ENCODE measurements around the gene USP48.

USP48 gene

GRCh38 chr1:21732664-21733063 lies 50.3 kb downstream of the USP48 start:
- no peak for TF ChIP-seq CTCF (IDR thresholded peaks at IDR 0.05; ENCODE audit: control insufficient read depth, extremely low read depth, insufficient read depth)
- no peak for DNase-seq (ENCODE audit: low read depth)

GRCh38 chr1:21725748-21726392 lies 57.1 kb downstream of the USP48 start:
- no peak for TF ChIP-seq CTCF (IDR thresholded peaks at IDR 0.05; ENCODE audit: control insufficient read depth, extremely low read depth, insufficient read depth)
- no peak for DNase-seq (ENCODE audit: low read depth)
- H3K4me3 ChIP-seq (ENCODE audit: low read depth, low read length): no peak overlapping the region

More at GRCh38 chr1:21732664-21733063, 50.3 kb downstream of the USP48 start:
- H3K4me3 ChIP-seq (ENCODE audit: low read depth, low read length): no peak overlapping the region

GRCh38 chr1:21724570-21724969 lies 58.4 kb downstream of the USP48 start:
- no peak for TF ChIP-seq CTCF (IDR thresholded peaks at IDR 0.05; ENCODE audit: control insufficient read depth, extremely low read depth, insufficient read depth)
- DNase-seq (ENCODE audit: low read depth): no peak
- no peak overlapping the region for H3K4me3 ChIP-seq (ENCODE audit: low read depth, low read length)

- TF ChIP-seq CTCF (IDR thresholded peaks at IDR 0.05; ENCODE audit: control insufficient read depth, extremely low read depth, insufficient read depth): no peak
- no peak overlapping the region for H3K4me3 ChIP-seq (ENCODE audit: low read depth, low read length)
- no peak for DNase-seq (ENCODE audit: low read depth)
Observed at GRCh38 chr1:21724098-21724497, 58.9 kb downstream of the USP48 start.

GRCh38 chr1:21721295-21721985 lies 61.5 kb downstream of the USP48 start:
- no peak for DNase-seq (ENCODE audit: low read depth)
- no peak for TF ChIP-seq CTCF (IDR thresholded peaks at IDR 0.05; ENCODE audit: control insufficient read depth, extremely low read depth, insufficient read depth)
- H3K4me3 ChIP-seq (ENCODE audit: low read depth, low read length): no peak overlapping the region

- H3K4me3 ChIP-seq (ENCODE audit: low read depth, low read length): no peak overlapping the region
- no peak for TF ChIP-seq CTCF (IDR thresholded peaks at IDR 0.05; ENCODE audit: control insufficient read depth, extremely low read depth, insufficient read depth)
- DNase-seq (ENCODE audit: low read depth): no peak
Observed at GRCh38 chr1:21716169-21716568, 66.8 kb downstream of the USP48 start.
